HG03175 (cell line): ENCODE data around the gene FN3KRP.
"Not testable (repeated sequence)": the region's sequence is repeated elsewhere in the genome, so short reads cannot be mapped to it uniquely, and the experiment has no call there.

Experiments used
- ATAC-seq: cut with Tn5 transposase; IDR thresholded peaks from one replicate; pipeline ENCODE4 v1.9.1; 2021; ENCODE audit warnings: mild to moderate bottlenecking, moderate library complexity; ENCODE audit not compliant: unreplicated experiment

The FN3KRP gene

DNA sequence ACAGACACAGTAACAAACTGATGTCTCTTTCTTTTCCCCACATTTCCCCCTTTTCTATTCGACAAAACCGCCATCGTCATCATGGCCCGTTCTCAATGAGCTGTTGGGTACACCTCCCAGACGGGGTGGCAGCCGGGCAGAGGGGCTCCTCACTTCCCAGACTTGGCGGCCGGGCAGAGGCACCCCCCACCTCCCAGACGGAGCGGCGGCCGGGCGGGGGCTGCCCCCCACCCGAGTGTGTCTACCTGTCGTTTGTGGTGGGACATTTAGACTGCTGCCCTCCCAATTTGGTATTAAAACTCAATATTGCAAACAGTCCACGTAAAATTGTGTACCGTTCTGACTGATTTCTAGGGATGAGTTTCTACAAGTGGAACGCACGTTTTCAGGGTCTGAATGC, 58.0 kb downstream of the FN3KRP start:
- ATAC-seq = not testable (repeated sequence)

DNA sequence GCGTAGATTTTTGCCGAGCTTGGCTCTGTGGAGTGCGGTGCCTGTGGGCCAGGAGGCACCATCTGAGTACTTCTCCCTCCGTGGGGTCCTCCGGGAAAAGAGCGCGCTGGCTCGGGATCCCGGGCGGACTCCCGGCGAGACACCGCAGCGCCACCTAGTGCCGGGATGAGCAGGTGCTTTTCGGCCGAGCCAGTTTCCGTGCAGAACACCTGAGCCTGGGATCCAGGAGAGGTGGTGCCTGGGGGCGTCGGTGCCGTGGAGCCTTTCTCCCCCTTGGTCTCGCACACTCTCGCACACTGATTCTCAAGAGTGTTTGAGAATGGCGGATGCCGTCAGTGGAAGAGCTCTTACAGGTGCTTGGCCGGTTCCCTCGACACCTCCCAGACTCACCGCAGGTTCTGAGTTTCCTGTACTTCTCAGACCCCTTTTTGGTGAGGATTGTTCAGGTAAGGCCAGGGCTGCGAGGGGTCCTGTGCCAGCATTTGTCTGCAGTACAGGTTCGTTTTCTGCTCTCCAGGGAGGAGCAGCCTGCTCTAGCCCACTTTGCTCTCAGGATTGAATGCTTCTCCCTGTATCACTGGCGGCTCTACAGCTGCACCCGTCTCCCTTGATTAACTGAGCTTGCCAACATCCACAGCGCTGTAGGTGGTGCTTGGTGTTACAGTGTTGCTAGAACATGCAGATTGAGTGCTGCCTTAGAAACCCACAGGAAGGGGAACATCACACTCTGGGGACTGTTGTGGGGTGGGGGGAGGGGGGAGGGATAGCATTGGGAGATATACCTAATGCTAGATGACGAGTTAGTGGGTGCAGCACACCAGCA, 58.7 kb downstream of the FN3KRP start:
- no peak for ATAC-seq

DNA sequence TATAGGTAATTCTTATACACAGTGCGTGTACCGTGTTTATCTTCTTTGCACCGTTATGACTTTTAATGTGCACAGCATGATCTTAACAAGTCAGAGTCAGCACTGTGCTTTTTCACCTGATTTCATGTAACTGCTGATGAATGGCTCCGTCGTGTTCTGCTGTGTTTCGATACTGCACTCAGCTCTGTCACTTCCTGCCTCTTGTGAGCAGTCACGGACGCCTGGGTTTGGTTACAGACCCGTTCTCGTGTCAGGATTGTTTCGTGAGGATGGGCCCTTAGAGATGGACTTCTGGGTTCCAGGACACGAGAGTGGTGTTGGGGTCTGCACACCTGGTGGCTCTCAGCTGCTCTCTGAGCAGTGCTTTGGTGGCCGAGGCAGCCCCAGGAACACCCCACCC, 59.9 kb downstream of the FN3KRP start:
- ATAC-seq = no peak
